Activated CD4-positive, alpha-beta T cell treated with anti-CD3 and anti-CD28 coated beads, Interleukin-2, amount 50 U/mL, for 24 hours (primary cell): ENCODE results near the gene FAM184B.
"Not testable (repeated sequence)": the region's sequence is repeated elsewhere in the genome, so short reads cannot be mapped to it uniquely, and the experiment has no call there.

ENCODE experiments used
- DNase-seq, 2 donors: peaks; one replicate each; pipeline ENCODE4 v3.0.0-alpha.2; 2020; ENCODE audit warnings: low read depth in 1 of 2, low spot score in 1 of 2

The FAM184B gene

GRCh38 chr4:17687237-17687857 lies 94.1 kb downstream of the FAM184B start:
- DNase-seq = no peak

GRCh38 chr4:17684648-17685047 lies 96.8 kb downstream of the FAM184B start:
- not testable (repeated sequence) for DNase-seq

DNA sequence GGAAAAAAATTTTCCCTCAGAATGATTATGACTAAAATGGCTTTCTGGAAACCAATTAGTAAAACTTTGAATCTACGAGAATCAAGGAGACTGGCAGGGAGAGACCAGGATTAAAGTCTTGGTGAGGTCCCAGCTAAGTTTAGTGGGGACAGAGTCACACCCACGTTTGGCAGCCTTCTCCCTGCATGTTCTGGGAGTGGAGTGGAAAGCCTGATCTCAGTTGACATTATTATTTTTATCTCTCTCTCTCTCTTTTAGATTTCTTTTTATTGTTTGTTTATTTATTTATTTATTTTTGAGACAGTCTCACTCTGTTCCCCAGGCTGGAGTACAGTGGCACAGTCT lies 99.2 kb downstream of the FAM184B start:
- DNase-seq = no peak

DNA sequence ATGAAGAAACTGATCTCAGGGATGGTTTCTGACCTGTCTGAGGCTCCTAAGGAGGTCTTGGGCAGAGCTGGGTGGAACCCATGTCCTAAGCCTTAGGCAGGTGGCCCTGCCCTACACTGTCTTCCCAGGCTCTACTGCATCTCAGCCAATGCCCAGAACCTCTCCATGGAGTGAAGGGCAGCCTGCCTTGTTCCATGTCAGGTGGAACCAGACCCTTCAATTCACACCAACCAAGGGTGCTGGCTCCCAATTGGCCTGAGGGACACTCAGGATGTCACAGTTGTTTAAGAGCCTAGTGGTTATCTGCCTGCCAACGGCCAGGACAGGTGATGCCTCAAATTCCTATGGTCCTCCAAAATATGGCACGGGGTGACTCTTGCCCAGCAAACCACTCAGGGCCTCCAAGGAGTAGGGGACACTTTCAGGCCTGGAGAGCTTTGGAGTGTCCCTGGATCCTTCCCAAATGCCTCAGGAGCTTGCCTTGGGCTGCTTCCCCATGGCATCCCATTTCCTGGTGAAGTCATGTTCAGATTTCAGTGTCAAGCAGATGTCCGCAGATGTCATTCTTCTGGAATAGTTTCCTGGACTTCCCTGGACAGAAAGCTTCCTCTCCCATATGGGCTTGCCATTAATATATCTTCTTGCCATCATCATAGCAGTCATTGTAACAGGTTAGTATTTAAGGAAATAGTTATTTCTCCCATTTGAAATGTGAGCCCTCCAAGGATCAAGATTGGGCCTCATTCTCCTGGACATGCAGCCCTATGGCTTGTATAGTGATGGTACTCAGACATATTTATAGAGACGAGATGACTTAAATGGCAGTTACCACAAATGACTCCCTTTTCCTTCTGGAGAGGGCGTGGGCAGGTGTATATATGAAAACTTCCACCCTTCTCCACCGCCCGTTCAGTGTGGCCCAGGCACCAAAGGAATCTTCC lies 99.9 kb downstream of the FAM184B start:
- DNase-seq = no peak

GRCh38 chr4:17680559-17681280 lies 100.7 kb downstream of the FAM184B start:
- no peak for DNase-seq

GRCh38 chr4:17670423-17670822 lies 111.0 kb downstream of the FAM184B start:
- DNase-seq = no peak

GRCh38 chr4:17667653-17668201 lies 113.7 kb downstream of the FAM184B start:
- DNase-seq = no peak

DNA sequence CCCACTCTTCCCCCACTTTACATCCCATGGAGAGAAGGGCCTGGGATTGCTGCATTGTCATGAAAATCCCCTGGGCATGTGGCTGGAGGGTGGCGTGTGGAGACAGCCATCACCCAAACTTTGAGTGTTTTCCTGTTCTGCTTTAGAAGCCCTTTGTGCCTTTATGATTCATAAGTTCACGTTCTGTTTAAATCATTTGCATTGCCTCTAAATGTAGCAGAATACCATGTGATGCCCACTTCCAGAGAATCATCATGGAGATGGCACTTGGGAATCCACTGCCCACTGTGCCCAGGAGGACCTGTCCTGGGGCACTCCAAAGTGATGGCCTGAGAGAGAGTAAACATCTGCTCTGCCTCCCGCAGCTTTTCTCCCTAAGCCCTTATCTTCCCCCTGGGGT lies 114.2 kb downstream of the FAM184B start:
- no peak for DNase-seq

- no peak for DNase-seq
Observed at GRCh38 chr4:17665852-17666251, 115.6 kb downstream of the FAM184B start.

GRCh38 chr4:17665346-17665745 lies 116.1 kb downstream of the FAM184B start:
- no peak for DNase-seq

GRCh38 chr4:17664755-17665154 lies 116.7 kb downstream of the FAM184B start:
- DNase-seq = no peak

- no peak for DNase-seq
Observed at GRCh38 chr4:17662694-17663093, 118.7 kb downstream of the FAM184B start.

DNA sequence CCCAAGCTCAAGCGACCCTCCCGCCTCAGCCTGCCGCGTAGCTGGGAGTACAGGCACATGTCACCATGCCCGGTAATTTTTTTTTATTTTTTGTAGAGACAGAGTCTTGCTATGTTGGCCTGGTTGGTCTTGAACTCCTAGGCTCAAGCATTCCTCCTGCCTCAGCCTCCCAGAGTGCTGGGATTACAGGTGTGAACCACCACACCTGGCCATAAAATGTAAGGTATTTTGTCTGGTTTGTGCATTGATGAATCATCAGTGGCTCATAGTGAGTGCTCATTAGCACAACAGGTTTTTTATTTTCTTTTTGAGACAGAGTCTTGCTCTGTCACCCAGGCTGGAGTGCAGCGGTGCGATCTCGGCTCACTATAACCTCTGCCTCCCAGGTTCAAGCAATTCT lies 122.2 kb downstream of the FAM184B start:
- DNase-seq = not testable (repeated sequence)

GRCh38 chr4:17657849-17658248 lies 123.6 kb downstream of the FAM184B start:
- DNase-seq = no peak

GRCh38 chr4:17657090-17657489 lies 124.3 kb downstream of the FAM184B start:
- no peak for DNase-seq

DNA sequence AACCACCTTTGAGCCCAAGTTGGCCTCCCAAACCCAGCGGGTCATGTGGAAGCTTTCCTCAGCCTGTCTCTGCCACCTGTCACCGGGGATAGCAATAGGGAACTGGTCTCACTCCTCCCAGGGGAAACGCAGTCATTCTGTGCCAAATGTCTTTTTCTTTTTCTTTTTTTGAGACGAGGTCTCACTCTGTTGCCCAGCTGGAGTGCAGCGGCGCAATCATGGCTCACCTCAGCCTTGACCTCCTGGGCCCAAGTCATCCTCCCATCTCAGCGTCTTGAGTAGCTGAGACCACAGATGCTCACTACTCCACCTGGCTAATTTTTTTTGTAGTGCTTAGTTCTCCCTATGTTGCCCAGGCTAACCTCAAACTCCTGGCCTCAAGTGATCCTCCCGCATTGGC lies 126.7 kb downstream of the FAM184B start:
- no peak for DNase-seq

- no peak for DNase-seq
Observed at GRCh38 chr4:17650406-17650805, 131.0 kb downstream of the FAM184B start.

GRCh38 chr4:17647927-17648326 lies 133.5 kb downstream of the FAM184B start:
- DNase-seq = no peak

DNA sequence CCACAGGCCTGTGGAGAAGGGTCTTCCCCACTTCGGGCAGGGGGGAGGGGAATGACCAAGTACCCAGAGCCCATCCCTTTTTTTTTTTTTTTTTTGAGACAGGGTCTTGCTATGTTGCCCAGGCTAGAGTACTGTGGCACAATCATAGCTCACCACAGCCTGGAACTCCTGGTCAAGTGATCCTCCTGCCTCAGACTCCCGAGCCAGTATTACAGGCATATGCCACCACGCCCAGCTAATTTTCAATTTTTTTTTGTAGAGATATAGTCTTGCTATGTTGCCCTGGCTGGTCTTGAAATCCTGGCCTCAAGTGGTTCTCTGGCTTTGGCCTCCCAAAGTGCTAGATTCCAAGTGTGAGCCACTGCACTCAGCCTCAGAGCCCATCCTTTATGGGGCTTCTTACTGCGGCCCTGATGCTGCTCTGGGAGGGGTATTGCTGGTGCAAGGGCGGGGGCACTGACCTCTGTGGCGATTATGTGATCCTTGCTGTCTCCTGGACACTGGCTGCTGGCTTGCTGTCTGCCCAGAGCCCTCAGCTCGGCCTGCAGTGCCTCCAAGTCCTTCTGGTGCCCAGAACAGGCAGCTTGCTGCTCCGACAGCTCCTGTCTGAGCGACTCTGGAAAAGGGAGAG lies 134.1 kb downstream of the FAM184B start:
- DNase-seq = no peak

- no peak for DNase-seq
Observed at GRCh38 chr4:17646693-17647092, 134.7 kb downstream of the FAM184B start.

DNA sequence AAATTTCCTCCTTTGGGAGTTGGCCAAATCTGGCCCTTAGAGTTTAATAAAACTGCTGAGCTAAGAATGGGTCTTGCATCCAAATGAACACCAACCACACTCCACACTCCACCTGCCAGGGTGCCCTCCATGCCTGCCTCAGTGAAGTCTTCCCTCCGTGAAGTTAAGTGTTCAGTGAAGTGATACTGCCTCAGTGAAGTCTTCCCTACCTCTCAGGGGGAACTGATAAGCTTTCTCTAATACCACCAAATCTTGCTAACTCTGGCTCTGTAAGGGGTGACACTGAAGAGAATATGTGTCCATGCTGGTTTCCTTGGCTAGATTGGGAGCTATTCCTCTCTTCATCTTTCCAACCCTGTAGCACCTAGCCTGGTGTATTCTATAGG lies 139.0 kb downstream of the FAM184B start:
- DNase-seq = no peak
